Keratinocyte (primary cell): ENCODE data around the gene UBA52. TPM values are rescaled to one million over a fixed set of nuclear protein-coding genes. Genes with fewer than 3 reads are reported as not detected.

Experiments used
- DNase-seq: peaks from one replicate; pipeline ENCODE4 v3.0.0-alpha.2; 2011; ENCODE audit warnings: low read depth, missing footprints, low spot score
- FAIRE-seq: peaks from 2 replicates; lab custom pipeline; 2011; peaks lifted over from hg19 to GRCh38; lab: Jason Lieb, UNC
- H2AFZ ChIP-seq: 2 replicates; pipeline ENCODE4 v1.6.0; 2012; ENCODE audit warnings: low read length, control low read depth, inconsistent platforms; ENCODE audit not compliant: control insufficient read depth
- H3K27ac ChIP-seq: 2 replicates; pipeline ENCODE4 v1.5.1; 2011; ENCODE audit warnings: low read length; ENCODE audit not compliant: control insufficient read depth, insufficient read depth
- H3K27me3 ChIP-seq: 3 replicates; pipeline ENCODE4 v1.6.0; 2011; ENCODE audit warnings: low read length; ENCODE audit not compliant: control insufficient read depth, insufficient read depth; ENCODE audit errors: extremely low read depth
- H3K36me3 ChIP-seq, 2 experiments: 2 replicates in 1 of 2; 3 replicates in 1 of 2; pipeline ENCODE4 v1.5.1; 2011; ENCODE audit warnings: low read length in 2 of 2, mild to moderate bottlenecking in 1 of 2; ENCODE audit not compliant: control insufficient read depth in 2 of 2, insufficient read depth in 2 of 2; ENCODE audit errors: extremely low read depth in 1 of 2
- H3K4me1 ChIP-seq: 3 replicates; pipeline ENCODE4 v1.5.1; 2011; ENCODE audit warnings: low read length; ENCODE audit not compliant: control insufficient read depth, insufficient read depth; ENCODE audit errors: extremely low read depth
- H3K4me2 ChIP-seq: 3 replicates; pipeline ENCODE4 v1.6.0; 2011; ENCODE audit warnings: low read depth, low read length; ENCODE audit not compliant: control insufficient read depth, insufficient read depth; ENCODE audit errors: extremely low read depth
- H3K4me3 ChIP-seq, 3 experiments: fragments of 200-600 bp in 1 of 3; sonication (generic) in 1 of 3; 2 replicates in 2 of 3; 3 replicates in 1 of 3; pipeline ENCODE4 v1.5.1; 2011 to 2016; ENCODE audit warnings: low read length in 3 of 3, mild to moderate bottlenecking in 3 of 3, control low read depth in 2 of 3, inconsistent platforms in 1 of 3, low read depth in 1 of 3, mixed read lengths in 1 of 3, mixed run types in 1 of 3, moderate library complexity in 1 of 3; ENCODE audit not compliant: control insufficient read depth in 2 of 3, insufficient read depth in 2 of 3; ENCODE audit errors: extremely low read depth in 1 of 3
- H3K79me2 ChIP-seq: 2 replicates; pipeline ENCODE4 v1.6.0; 2012; ENCODE audit warnings: low read length; ENCODE audit not compliant: control insufficient read depth, insufficient read depth
- H3K9ac ChIP-seq: 3 replicates; pipeline ENCODE4 v1.6.0; 2011; ENCODE audit warnings: low read length; ENCODE audit not compliant: control insufficient read depth, insufficient read depth; ENCODE audit errors: extremely low read depth
- H3K9me1 ChIP-seq: 3 replicates; pipeline ENCODE4 v1.6.0; 2011; ENCODE audit warnings: low read length; ENCODE audit not compliant: control insufficient read depth, insufficient read depth; ENCODE audit errors: extremely low read depth
- H3K9me3 ChIP-seq: 2 replicates; pipeline ENCODE4 v1.5.1; 2012; ENCODE audit warnings: low read depth, low read length; ENCODE audit not compliant: control insufficient read depth
- H4K20me1 ChIP-seq: 3 replicates; pipeline ENCODE4 v1.6.0; 2011; ENCODE audit warnings: low read length; ENCODE audit not compliant: control insufficient read depth, insufficient read depth; ENCODE audit errors: extremely low read depth
- CTCF ChIP-seq, 3 experiments: IDR thresholded peaks in 1 of 3; conservative IDR thresholded peaks in 1 of 3; optimal IDR thresholded peaks in 1 of 3; 2 replicates in 2 of 3; 3 replicates in 1 of 3; pipeline versions ENCODE3 to v1.5.1; 2011; ENCODE audit warnings: low read length in 3 of 3, mild to moderate bottlenecking in 3 of 3, moderate library complexity in 2 of 3, control low read depth in 1 of 3, inconsistent platforms in 1 of 3; ENCODE audit not compliant: insufficient read depth in 2 of 3; ENCODE audit errors: extremely low read depth in 1 of 3
- EZH2 ChIP-seq: IDR thresholded peaks from one replicate; pipeline ENCODE4 v1.6.1; 2012; ENCODE audit warnings: inconsistent platforms, mild to moderate bottlenecking, low read length, moderate library complexity
- dilution Hi-C: fragments of 300-500 bp; cut with MboI; formaldehyde crosslinking; loops from one replicate; pipeline ENCODE4 v1.7.0; 2020; ENCODE audit warnings: low sequenced_read_pairs; ENCODE audit not compliant: extremely low pct_ligation_motif_present
- polyA plus RNA-seq, 5 experiments: library from polyadenylated mRNA; depleted of rRNA in 3 of 5; stranded (reverse) in 3 of 5; stranded (forward) in 1 of 5; unstranded in 1 of 5; fragments of >200 nt; gene quantifications; 1 replicate in 1 of 5; 2 replicates in 3 of 5; 3 replicates in 1 of 5; pipeline versions ENCODE4 v1.2.1 to v1.2.3, GENCODE V29; 2011 to 2012; ENCODE audit warnings: missing spikeins in 2 of 5, low read depth in 1 of 5, low replicate concordance in 1 of 5

UBA52 gene
- polyA plus RNA-seq, 1 donor (not counting 4 experiments of a cell fraction or from before 2014, with no cell fraction given): 1,376 TPM

DNA sequence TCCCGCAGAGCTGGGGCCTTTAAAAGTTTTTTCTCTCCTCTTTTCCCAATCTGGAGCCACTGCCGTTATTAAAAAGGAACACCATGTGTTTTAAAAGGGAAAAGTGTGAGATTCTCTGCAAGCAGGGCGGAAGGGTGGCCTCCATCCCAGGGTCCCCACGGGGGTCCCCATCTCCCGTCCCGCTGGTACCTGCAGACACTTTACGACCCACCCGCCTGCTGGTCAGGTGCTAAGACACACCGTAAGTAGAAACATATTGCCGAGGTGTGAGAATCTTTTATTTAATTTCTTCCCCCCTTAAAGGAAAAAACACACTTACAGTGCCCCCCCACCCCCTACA is 33.1 kb downstream of the UBA52 start:
- Histone ChIP-seq H3K27me3 (peaks cover 44% of the 10 kb centered on the region), H3K9ac (no peak overlapping the region)

DNA sequence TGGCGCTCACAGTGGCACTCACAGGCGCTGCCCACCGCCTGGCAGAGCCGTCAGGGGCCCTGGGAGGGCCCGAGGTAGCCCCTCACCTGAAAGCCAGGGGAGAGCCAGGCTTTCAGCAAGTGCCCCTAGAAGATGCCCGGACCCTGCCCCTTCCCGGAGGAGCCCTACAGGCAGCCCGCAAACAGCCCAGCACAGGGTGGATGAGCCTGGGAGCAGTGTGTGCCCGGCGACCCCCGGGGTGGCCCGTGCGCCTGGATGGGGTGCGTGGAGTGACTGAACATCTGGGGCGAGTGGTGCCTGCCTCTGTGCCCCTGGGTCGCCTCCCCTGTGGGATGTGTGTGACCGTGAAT is 33.5 kb downstream of the UBA52 start:
- DNase-seq (no peak), FAIRE-seq (no peak)
- H3K36me3 ChIP-seq: no peaks in the 10 kb centered on the region
- peaks cover 8% of the 10 kb centered on the region for H3K4me1 ChIP-seq
- dilution Hi-C loops: no loop called here
- no peak overlapping the region for H3K9ac ChIP-seq
- no peaks in the 10 kb centered on the region for H3K9me1 ChIP-seq
- peaks cover 48% of the 10 kb centered on the region for H3K27me3 ChIP-seq
- H2AFZ ChIP-seq: no peak overlapping the region
- no peaks in the 10 kb centered on the region for H4K20me1 ChIP-seq
- no peaks in the 10 kb centered on the region for H3K9me3 ChIP-seq
- no peaks in the 10 kb centered on the region for H3K79me2 ChIP-seq
- TF ChIP-seq CTCF (optimal IDR thresholded peaks at IDR 0.05 in 1 of 3, IDR thresholded peaks at IDR 0.05 in 1 of 3, conservative IDR thresholded peaks at IDR 0.05 in 1 of 3; ENCODE audit: extremely low read depth in 1 of 3, insufficient read depth in 2 of 3, low read length in 3 of 3) (no peak), EZH2 (no peak)
- H3K4me3 ChIP-seq: no peak overlapping the region
- no peak overlapping the region for H3K4me2 ChIP-seq
- no peak overlapping the region for H3K27ac ChIP-seq

More for the DNA sequence above, 33.1 kb downstream of the UBA52 start:
- Histone ChIP-seq H2AFZ (no peak overlapping the region), H3K27ac (no peak overlapping the region), H3K79me2 (no peaks in the 10 kb centered on the region), H4K20me1 (no peaks in the 10 kb centered on the region), H3K9me1 (no peaks in the 10 kb centered on the region), H3K4me2 (no peak overlapping the region), H3K9me3 (no peaks in the 10 kb centered on the region), H3K4me1 (peaks cover 8% of the 10 kb centered on the region), H3K36me3 (no peaks in the 10 kb centered on the region), H3K4me3 (no peak overlapping the region)
- no peak for FAIRE-seq
- dilution Hi-C loops: no loop called here
- no peak for DNase-seq
- no peak for TF ChIP-seq CTCF (optimal IDR thresholded peaks at IDR 0.05 in 1 of 3, IDR thresholded peaks at IDR 0.05 in 1 of 3, conservative IDR thresholded peaks at IDR 0.05 in 1 of 3; ENCODE audit: extremely low read depth in 1 of 3, insufficient read depth in 2 of 3, low read length in 3 of 3)
- TF ChIP-seq EZH2: no peak
